Spleen (tissue), 11 donors: ENCODE measurements around the gene EPDR1. TPM values are rescaled to one million over a fixed set of nuclear protein-coding genes. Genes with fewer than 3 reads are reported as not detected.

Source experiments
- DNase-seq: peaks from one replicate; pipeline ENCODE4 v3.0.0-alpha.2; 2020
- H3K27ac ChIP-seq, 8 donors: fragments of 200-600 bp; sonication (generic) in 7 of 8; 1 replicate in 4 of 8; 2 replicates in 4 of 8; pipeline versions ENCODE4 v1.5.0 to v1.8.0; 2016 to 2021; ENCODE audit warnings: inconsistent platforms in 4 of 8, mild to moderate bottlenecking in 4 of 8, moderate library complexity in 1 of 8
- H3K27me3 ChIP-seq, 7 donors: fragments of 200-600 bp; sonication (generic) in 6 of 7; replicated peaks in 1 of 7; 1 replicate in 4 of 7; 2 replicates in 3 of 7; pipeline versions ENCODE4 v1.5.0 to v1.8.0; 2016 to 2021; ENCODE audit warnings: inconsistent platforms in 3 of 7, mild to moderate bottlenecking in 1 of 7
- H3K36me3 ChIP-seq, 6 donors: fragments of 200-600 bp; sonication (generic) in 5 of 6; 1 replicate in 4 of 6; 2 replicates in 2 of 6; pipeline versions ENCODE4 v1.5.0 to v1.8.0; 2016 to 2021; ENCODE audit warnings: inconsistent platforms in 2 of 6
- H3K4me1 ChIP-seq, 6 donors: fragments of 200-600 bp; sonication (generic) in 5 of 6; 1 replicate in 3 of 6; 2 replicates in 3 of 6; pipeline versions ENCODE4 v1.5.0 to v1.8.0; 2016 to 2021; ENCODE audit warnings: inconsistent platforms in 3 of 6
- H3K4me3 ChIP-seq, 8 donors: fragments of 200-600 bp; sonication (generic) in 7 of 8; 1 replicate in 4 of 8; 2 replicates in 4 of 8; pipeline versions ENCODE4 v1.5.0 to v1.8.0; 2016 to 2021; ENCODE audit warnings: inconsistent platforms in 4 of 8, mild to moderate bottlenecking in 4 of 8, moderate library complexity in 2 of 8
- H3K9me3 ChIP-seq, 8 donors: fragments of 200-600 bp; sonication (generic) in 7 of 8; 1 replicate in 4 of 8; 2 replicates in 4 of 8; pipeline versions ENCODE4 v1.5.0 to v1.8.0; 2016 to 2021; ENCODE audit warnings: inconsistent platforms in 4 of 8
- POLR2A ChIP-seq, 3 donors: fragments of 450-650 bp; IDR thresholded peaks; one replicate each; pipeline ENCODE4 v1.5.1; 2017; ENCODE audit warnings: antibody characterized with exemption in 3 of 3, mild to moderate bottlenecking in 1 of 3
- POLR2AphosphoS5 ChIP-seq, 3 donors: sonication (generic); formaldehyde crosslinking; IDR thresholded peaks; one replicate each; pipeline ENCODE4 v1.5.1; 2017; ENCODE audit warnings: antibody characterized with exemption in 3 of 3
- WGBS, 5 donors: extraction: QIAGEN DNeasy Blood & Tissue Kit in 3 of 5; methylation state at CpG; one replicate each; pipeline versions ENCODE4 v1.1.5 to v1.1.7; 2013 to 2018; 5-methylcytosine and 5-hydroxymethylcytosine counted together
- intact Hi-C: fragments of 100-400 bp; cut with DNase I; formaldehyde crosslinking; loops from one replicate; pipeline ENCODE4 v1.15.0; 2023; ENCODE audit warnings: low total_unique reads
- polyA plus RNA-seq, 3 donors: library from polyadenylated mRNA; stranded (reverse); fragments of 200-250 nt; gene quantifications; one replicate each; pipeline ENCODE4 v1.2.1, GENCODE V29; 2013
- total RNA-seq, 7 donors: library from RNA; depleted of rRNA in 3 of 7; stranded (reverse); fragments of >200 nt in 3 of 7; fragmentation: NEBNext Ultra II Directional in 4 of 7; extraction: Animal tissue kit (Norgen Biotek cat#: 25700) in 4 of 7; gene quantifications; one replicate each; pipeline versions ENCODE4 v1.1.0 to v1.2.1, GENCODE V29; 2016 to 2021
- TF ChIP-seq, protein P1 (sequence below), 11 experiments: fragments of 200-600 bp in 7 of 11; fragments of 450-650 bp in 4 of 11; sonication (generic) in 4 of 11; IDR thresholded peaks in 8 of 11; conservative IDR thresholded peaks in 3 of 11; 1 replicate in 7 of 11; 2 replicates in 4 of 11; pipeline versions ENCODE4 v1.4.0 to v1.8.0; 2016 to 2021; ENCODE audit warnings: antibody characterized with exemption in 11 of 11, inconsistent platforms in 4 of 11, mild to moderate bottlenecking in 1 of 11
- donor health status: healthy with polysubstance abuse.
- donor health status: DM: no; HTN: no; CAD: no; lungs with moderate emphysema.
- donor health status: DM: no; HTN: no; CAD: no.
- donor health status: Bipolar disorder and iron deficiency.
- donor health status: healthy.
- donor health status: DM: no; HTN: no; CAD: no.
- donor health status: DM: yes; HTN: yes; CAD: no.

The EPDR1 gene
- total and polyA plus RNA-seq, 10 donors, result 2.3 to 51.5 (median 14.2) TPM

DNA sequence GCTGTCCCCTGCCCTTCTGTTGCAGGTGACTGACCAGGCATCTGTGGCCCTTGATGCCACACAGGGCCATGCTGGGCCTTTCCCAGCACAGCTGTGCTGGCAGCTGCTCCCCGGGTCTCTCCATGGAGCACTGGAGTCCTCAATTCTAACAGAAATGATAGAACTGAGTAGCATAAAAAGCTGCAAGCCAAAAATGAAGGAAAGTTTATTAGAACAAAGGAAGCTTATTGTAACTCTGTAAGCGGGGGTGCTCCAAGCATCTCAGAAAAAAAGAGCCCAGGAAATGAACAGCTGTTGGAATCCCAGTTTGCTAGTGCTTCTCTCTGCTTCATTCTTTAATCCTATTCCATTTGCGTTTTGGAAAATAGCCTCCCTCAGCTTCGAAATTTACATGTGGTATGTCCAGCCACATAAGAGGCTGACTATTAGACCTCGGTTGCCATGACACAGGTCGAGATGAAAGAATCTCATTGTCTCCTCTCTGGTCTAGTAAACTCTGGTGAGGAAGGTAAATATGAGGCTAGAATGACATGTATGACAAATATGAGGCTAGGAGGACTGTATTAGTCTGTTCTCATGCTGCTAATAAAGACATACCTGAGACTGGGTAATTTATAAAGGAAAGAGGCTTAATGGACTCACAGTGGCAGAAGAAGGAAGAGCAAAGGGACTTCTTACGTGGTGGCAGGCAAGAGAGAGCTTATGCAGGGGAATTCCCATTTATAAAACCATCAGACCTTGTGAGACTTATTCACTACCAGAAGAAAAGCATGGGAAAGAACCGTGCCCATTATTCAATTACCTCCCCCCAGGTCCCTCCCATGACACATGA, 23.7 kb downstream of the EPDR1 start:
- Histone ChIP-seq H3K4me1 (peaks cover 0 to 5% (median 0%) of the 10 kb centered on the region in 6 donors), H3K36me3 (no peaks in the 10 kb centered on the region), H3K9me3 (no peaks in the 10 kb centered on the region), H3K27me3 (no peaks in the 10 kb centered on the region), H3K27ac (no peak overlapping the region), H3K4me3 (no peak overlapping the region)
- no peak for TF ChIP-seq POLR2AphosphoS5 (IDR thresholded peaks at IDR 0.05)
- TF ChIP-seq, protein P1, sequence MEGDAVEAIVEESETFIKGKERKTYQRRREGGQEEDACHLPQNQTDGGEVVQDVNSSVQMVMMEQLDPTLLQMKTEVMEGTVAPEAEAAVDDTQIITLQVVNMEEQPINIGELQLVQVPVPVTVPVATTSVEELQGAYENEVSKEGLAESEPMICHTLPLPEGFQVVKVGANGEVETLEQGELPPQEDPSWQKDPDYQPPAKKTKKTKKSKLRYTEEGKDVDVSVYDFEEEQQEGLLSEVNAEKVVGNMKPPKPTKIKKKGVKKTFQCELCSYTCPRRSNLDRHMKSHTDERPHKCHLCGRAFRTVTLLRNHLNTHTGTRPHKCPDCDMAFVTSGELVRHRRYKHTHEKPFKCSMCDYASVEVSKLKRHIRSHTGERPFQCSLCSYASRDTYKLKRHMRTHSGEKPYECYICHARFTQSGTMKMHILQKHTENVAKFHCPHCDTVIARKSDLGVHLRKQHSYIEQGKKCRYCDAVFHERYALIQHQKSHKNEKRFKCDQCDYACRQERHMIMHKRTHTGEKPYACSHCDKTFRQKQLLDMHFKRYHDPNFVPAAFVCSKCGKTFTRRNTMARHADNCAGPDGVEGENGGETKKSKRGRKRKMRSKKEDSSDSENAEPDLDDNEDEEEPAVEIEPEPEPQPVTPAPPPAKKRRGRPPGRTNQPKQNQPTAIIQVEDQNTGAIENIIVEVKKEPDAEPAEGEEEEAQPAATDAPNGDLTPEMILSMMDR (IDR thresholded peaks at IDR 0.05 in 8 of 11, conservative IDR thresholded peaks at IDR 0.05 in 3 of 11), result no peak
- 73 to 87% (median 84%) methylated on average over 8 of the region's 8 CpGs for WGBS, 5 donors
- no peak for DNase-seq
- intact Hi-C loops, result no loop called here

DNA sequence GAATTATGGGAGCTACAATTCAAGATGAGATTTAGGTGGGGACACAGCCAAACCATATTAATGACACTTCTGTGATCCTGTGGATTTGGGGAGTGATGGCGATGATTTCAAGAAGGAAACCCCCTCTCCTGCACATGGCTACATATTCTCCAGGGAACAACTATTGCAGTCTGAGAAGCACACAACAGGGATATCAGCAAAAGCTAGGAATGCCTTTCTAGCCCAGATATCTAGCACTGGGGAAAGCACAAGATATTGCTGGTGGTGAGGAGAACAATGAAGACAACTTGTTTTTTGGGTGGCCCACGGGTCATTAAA, 24.3 kb downstream of the EPDR1 start:
- Histone ChIP-seq H3K27ac (no peak overlapping the region), H3K27me3 (no peaks in the 10 kb centered on the region), H3K4me3 (no peak overlapping the region), H3K36me3 (no peaks in the 10 kb centered on the region), H3K4me1 (peaks cover 0 to 5% (median 0%) of the 10 kb centered on the region in 6 donors), H3K9me3 (no peaks in the 10 kb centered on the region)
- DNase-seq, result no peak
- TF ChIP-seq POLR2A (IDR thresholded peaks at IDR 0.05) (no peak), POLR2AphosphoS5 (IDR thresholded peaks at IDR 0.05) (no peak)
- TF ChIP-seq, protein P1 (IDR thresholded peaks at IDR 0.05 in 8 of 11, conservative IDR thresholded peaks at IDR 0.05 in 3 of 11), result no peak
- intact Hi-C loops, result no loop called here
- 78 to 90% (median 81%) methylated on average over 2 of the region's 2 CpGs for WGBS, 5 donors

DNA sequence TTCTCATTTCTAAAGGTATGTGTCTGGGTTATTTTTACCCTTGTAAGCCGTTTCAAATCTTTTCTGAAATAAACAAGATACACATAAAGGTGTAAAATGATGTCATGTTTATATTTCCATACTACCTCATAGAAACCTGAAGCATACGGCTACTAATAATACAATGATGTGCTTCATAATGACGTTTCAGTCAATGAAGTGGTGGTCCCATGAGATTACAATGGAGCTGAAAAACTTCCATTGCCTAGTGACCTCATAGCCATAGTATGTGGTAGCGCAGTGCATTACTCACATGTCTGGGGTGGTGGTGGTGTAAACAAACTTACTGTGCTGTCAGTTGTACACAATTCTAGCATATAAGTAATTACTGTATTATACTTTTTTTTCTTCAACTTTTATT, 24.9 kb downstream of the EPDR1 start:
- TF ChIP-seq POLR2AphosphoS5 (IDR thresholded peaks at IDR 0.05) (no peak), POLR2A (IDR thresholded peaks at IDR 0.05) (no peak)
- TF ChIP-seq, protein P1 (IDR thresholded peaks at IDR 0.05 in 8 of 11, conservative IDR thresholded peaks at IDR 0.05 in 3 of 11), result no peak
- Histone ChIP-seq H3K36me3 (peaks cover 0 to 2% (median 0%) of the 10 kb centered on the region in 6 donors), H3K4me1 (peaks cover 0 to 5% (median 0%) of the 10 kb centered on the region in 6 donors), H3K27me3 (no peaks in the 10 kb centered on the region), H3K4me3 (no peak overlapping the region), H3K9me3 (no peaks in the 10 kb centered on the region), H3K27ac (no peak overlapping the region)
- intact Hi-C loops, result no loop called here
- no peak for DNase-seq
- 81 to 90% (median 82%) methylated on average over 4 of the region's 4 CpGs for WGBS, 5 donors

DNA sequence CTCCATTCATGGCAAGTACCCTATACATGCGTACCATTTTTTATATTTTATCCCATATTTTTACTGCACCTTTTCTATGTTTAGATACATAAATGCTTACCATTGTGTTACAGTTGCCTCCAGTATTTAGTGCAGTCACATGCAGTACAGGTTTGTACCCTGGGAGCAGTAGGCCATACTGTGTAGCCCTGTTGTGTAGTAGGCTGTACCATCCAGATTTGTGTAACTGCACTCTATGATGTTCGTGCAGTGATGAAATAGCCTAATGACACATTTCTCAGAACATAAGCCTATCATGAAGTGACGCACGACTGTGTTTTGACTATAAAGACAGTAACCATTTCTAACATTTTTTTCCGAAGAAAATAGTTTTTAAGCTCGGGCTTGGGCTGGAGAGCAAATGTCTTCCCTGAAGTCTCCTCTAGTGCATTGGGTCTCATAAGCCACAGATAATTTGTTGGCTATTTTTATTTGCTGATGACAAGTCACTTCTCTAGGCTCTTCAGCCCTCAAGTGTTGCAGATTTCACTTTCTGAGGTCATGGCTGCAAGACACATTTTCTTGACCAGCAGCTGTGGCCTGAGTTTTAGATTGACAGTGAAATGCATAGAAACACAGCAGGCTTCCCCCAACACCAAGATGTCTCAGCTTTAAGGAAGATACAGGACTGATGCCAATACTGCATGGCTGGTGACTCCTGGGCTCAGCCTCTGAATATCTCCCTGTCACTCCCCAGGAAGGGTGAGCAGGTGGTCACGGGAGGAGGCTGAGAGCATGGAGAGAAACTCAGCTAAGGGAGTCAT, 26.9 kb downstream of the EPDR1 start:
- Histone ChIP-seq H3K4me1 (peaks cover 0 to 5% (median 0%) of the 10 kb centered on the region in 6 donors), H3K4me3 (no peak overlapping the region), H3K9me3 (no peaks in the 10 kb centered on the region), H3K27ac (no peak overlapping the region), H3K27me3 (no peaks in the 10 kb centered on the region), H3K36me3 (peaks cover 0 to 8% (median 0%) of the 10 kb centered on the region in 6 donors)
- TF ChIP-seq POLR2AphosphoS5 (IDR thresholded peaks at IDR 0.05) (no peak), POLR2A (IDR thresholded peaks at IDR 0.05) (no peak)
- TF ChIP-seq, protein P1 (IDR thresholded peaks at IDR 0.05 in 8 of 11, conservative IDR thresholded peaks at IDR 0.05 in 3 of 11), result no peak
- intact Hi-C loops, result no loop called here
- no peak for DNase-seq
- 84 to 93% (median 88%) methylated on average over 7 of the region's 7 CpGs for WGBS, 5 donors
